ENCODE results near the gene KCNQ1.

The KCNQ1 gene

DNA sequence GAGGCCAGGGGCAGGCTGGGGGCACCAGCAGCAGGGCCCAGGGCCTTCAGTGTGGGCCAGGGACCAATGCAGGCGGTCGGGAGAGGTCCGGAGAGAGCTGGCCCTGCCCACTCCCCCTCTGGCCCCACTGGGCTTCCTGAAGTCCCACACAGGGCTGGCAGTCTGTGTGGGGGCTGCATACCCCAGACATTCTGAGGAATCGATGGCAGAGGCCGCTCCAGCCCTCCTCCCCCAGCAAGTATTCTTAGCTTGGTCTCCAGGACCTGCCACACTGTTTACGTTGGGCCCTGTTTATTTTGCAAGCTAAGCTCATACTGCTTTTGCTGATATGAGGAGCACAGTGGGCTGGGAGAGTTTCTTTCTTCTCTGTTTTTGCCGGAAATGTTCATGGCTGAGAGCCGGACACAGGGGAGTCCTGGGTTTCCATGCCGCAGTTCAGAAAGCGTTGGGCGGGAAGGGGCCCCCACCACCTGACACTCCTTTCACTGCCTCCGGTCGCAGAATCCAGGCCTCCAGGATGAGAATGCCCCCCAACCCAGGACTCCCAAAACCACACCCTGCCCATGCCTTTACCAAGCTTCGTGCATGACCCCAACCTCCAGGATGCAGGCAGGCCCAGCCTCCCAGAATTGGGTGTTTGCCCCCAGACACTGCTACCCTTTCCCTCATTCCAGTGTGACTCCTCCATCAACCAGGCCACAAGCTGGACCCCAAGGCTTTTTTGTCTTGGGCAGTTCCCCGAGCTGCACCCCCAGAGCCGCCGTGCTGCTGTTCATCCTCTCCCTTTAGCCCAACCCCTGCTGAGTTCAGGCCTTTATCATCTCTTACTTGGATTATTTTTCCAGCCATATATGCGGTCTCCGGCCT lies 336.8 kb downstream of the KCNQ1 start:
- Histone ChIP-seq H3K27me3 (replicated peaks; ENCODE audit: control insufficient read depth, insufficient read depth, low read length) (0 out of 2 replicates have a peak, but pooled peaks cover 1% of the 10 kb centered on the region), H3K36me3 (ENCODE audit: control insufficient read depth, insufficient read depth, low read length) (no peaks in the 10 kb centered on the region), H3K4me3 (replicated peaks; ENCODE audit: low read depth, low read length) (no peak overlapping the region)
- TF ChIP-seq, protein P1, sequence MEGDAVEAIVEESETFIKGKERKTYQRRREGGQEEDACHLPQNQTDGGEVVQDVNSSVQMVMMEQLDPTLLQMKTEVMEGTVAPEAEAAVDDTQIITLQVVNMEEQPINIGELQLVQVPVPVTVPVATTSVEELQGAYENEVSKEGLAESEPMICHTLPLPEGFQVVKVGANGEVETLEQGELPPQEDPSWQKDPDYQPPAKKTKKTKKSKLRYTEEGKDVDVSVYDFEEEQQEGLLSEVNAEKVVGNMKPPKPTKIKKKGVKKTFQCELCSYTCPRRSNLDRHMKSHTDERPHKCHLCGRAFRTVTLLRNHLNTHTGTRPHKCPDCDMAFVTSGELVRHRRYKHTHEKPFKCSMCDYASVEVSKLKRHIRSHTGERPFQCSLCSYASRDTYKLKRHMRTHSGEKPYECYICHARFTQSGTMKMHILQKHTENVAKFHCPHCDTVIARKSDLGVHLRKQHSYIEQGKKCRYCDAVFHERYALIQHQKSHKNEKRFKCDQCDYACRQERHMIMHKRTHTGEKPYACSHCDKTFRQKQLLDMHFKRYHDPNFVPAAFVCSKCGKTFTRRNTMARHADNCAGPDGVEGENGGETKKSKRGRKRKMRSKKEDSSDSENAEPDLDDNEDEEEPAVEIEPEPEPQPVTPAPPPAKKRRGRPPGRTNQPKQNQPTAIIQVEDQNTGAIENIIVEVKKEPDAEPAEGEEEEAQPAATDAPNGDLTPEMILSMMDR (IDR thresholded peaks at IDR 0.05; ENCODE audit: insufficient read depth, low read length, poor library complexity, severe bottlenecking): no peak
- DNase-seq (ENCODE audit: extremely low read depth, insufficient read length): no peak

DNA sequence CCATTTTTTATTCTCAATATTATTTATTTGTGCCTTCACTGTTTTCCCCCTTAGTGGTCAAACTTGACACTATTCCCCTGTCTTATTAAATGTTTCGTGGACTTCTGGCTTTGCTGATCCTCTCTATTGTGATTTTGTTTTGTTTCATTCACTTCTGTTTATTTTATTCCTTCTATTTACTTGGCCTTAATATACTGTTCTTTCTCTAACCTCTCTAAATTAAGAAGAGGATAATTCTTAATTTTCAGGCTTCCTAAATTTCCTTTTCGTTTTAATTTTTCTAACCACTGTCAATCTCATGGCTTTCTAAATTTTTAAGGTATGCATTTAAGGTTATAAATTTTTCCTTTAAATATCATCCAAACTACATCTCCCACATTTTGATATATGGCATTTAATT lies 338.0 kb downstream of the KCNQ1 start:
- Histone ChIP-seq H3K4me3 (replicated peaks; ENCODE audit: low read depth, low read length) (no peak overlapping the region), H3K36me3 (ENCODE audit: control insufficient read depth, insufficient read depth, low read length) (no peaks in the 10 kb centered on the region), H3K27me3 (replicated peaks; ENCODE audit: control insufficient read depth, insufficient read depth, low read length) (peaks cover 1% of the 10 kb centered on the region; the same call in 1 of the 2 replicates)
- DNase-seq (ENCODE audit: extremely low read depth, insufficient read length): no peak
- TF ChIP-seq, protein P1 (IDR thresholded peaks at IDR 0.05; ENCODE audit: insufficient read depth, low read length, poor library complexity, severe bottlenecking): no peak

GRCh38 chr11:2783536-2784082 lies 338.8 kb downstream of the KCNQ1 start:
- TF ChIP-seq, protein P1 (IDR thresholded peaks at IDR 0.05; ENCODE audit: insufficient read depth, low read length, poor library complexity, severe bottlenecking): no peak
- no peaks in the 10 kb centered on the region for H3K36me3 ChIP-seq (ENCODE audit: control insufficient read depth, insufficient read depth, low read length)
- H3K4me3 ChIP-seq (replicated peaks; ENCODE audit: low read depth, low read length): no peak overlapping the region
- no peak for DNase-seq (ENCODE audit: extremely low read depth, insufficient read length)
- H3K27me3 ChIP-seq (replicated peaks; ENCODE audit: control insufficient read depth, insufficient read depth, low read length): peaks cover 1% of the 10 kb centered on the region; the same call in 1 of the 2 replicates

DNA sequence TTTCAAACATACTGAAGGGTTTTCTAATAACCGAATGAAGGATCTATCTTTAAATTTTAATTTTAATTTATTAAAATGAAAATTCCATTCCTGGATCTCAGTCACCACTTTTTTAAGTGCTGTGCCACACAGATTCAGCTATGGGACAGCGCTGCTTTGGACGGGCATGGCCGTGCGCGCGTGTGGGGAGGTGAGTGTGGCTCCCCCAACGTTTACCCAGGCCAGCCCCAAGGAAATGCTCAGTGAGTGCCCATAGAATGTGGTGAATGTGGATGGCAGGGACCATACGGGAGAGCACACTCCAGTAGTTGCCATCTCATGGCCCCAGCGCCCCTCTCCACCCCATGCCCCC lies 343.0 kb downstream of the KCNQ1 start:
- no peak overlapping the region for H3K4me3 ChIP-seq (replicated peaks; ENCODE audit: low read depth, low read length)
- H3K27me3 ChIP-seq (replicated peaks; ENCODE audit: control insufficient read depth, insufficient read depth, low read length): no peaks in the 10 kb centered on the region; the same call in none of the 2 replicates
- TF ChIP-seq, protein P1 (IDR thresholded peaks at IDR 0.05; ENCODE audit: insufficient read depth, low read length, poor library complexity, severe bottlenecking): no peak
- no peaks in the 10 kb centered on the region for H3K36me3 ChIP-seq (ENCODE audit: control insufficient read depth, insufficient read depth, low read length)
- DNase-seq (ENCODE audit: extremely low read depth, insufficient read length): no peak

DNA sequence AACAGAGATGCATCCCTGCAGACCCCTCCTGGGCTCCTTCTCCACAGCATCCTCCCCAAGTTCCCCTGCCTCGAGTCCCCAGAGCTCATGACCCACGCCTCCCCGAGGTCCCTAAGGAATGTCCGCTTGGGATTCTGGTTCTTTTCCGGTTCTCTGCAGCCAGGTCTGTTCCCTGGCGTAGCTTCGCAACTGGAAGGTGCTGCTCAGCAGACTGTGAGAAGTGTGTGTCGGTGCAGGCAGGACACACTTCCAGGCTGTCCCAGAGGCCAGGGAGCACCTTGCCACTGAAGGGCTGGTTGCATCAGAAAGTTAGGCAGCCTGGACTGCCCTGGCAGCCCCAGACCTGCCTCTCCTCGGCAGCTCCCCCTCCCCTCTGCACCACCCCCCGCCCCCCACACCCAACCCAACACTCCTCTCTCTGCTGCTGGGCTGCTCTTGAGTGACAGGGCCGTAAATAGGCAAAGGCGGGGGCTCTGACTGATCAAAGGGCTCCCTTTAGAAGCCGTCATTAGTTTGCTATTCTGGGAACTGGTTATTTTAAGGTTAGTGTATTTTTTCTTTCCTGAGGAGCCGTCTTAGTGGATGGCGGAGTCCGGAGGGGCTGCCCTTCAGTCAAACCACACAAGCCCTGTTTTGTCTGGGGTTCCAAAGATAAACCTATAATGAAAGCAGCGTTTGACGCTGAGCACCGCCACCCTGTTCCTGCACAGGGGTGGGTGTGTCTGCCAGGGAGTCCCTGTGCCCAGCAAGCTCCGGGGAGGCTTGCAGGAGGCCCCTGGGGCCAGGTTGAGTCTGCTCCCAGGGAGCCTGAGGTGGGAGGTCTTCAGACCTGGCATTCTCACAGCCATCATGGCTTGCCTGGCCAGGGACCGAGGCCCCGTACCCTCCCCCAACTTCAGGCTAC lies 343.6 kb downstream of the KCNQ1 start:
- TF ChIP-seq, protein P1 (IDR thresholded peaks at IDR 0.05; ENCODE audit: insufficient read depth, low read length, poor library complexity, severe bottlenecking): no peak
- DNase-seq (ENCODE audit: extremely low read depth, insufficient read length): no peak

More for the DNA sequence above, 343.6 kb downstream of the KCNQ1 start:
- Histone ChIP-seq H3K27me3 (replicated peaks; ENCODE audit: control insufficient read depth, insufficient read depth, low read length) (no peaks in the 10 kb centered on the region; the same call in none of the 2 replicates), H3K4me3 (replicated peaks; ENCODE audit: low read depth, low read length) (no peak overlapping the region), H3K36me3 (ENCODE audit: control insufficient read depth, insufficient read depth, low read length) (no peaks in the 10 kb centered on the region)

Measured in GM06990 (cell line).